H1 (cell line): ENCODE measurements around the gene PPP1R7. TPM values are rescaled to one million over a fixed set of nuclear protein-coding genes. Genes with fewer than 3 reads are reported as not detected.

Experiments used
- CTCF ChIA-PET: fragments of 300-600 bp; sonication (Branson Sonifier 250); formaldehyde crosslinking; loops from one replicate; lab custom pipeline; 2021; ENCODE audit not compliant: partially characterized antibody; lab: Charles Lee
- POLR2A ChIA-PET: fragments of 300-600 bp; sonication (Branson Sonifier 250); formaldehyde crosslinking; loops from one replicate; lab custom pipeline; 2021; ENCODE audit warnings: inconsistent platforms; ENCODE audit not compliant: partially characterized antibody; lab: Charles Lee
- DNase-seq, 2 experiments: peaks; one replicate each; pipeline versions ENCODE4 v3.0.0 to v3.0.0-alpha.2; 2010 to 2022; ENCODE audit warnings: low spot score in 2 of 2, low read depth in 1 of 2, mixed read lengths in 1 of 2
- FAIRE-seq: peaks from 2 replicates; lab custom pipeline; 2011; peaks lifted over from hg19 to GRCh38; lab: Jason Lieb, UNC
- H2AFZ ChIP-seq: 2 replicates; pipeline ENCODE4 v1.8.1; 2012; ENCODE audit warnings: low read length, inconsistent platforms
- H2AK5ac ChIP-seq: 2 replicates; pipeline ENCODE4 v1.6.1; 2013; ENCODE audit warnings: low read depth, low read length
- H2BK120ac ChIP-seq: replicated peaks from 2 replicates; pipeline ENCODE3; 2013; ENCODE audit warnings: low read depth, low read length, inconsistent platforms
- H2BK12ac ChIP-seq: 2 replicates; pipeline ENCODE4 v1.6.1; 2013; ENCODE audit warnings: low read depth, low read length
- H2BK15ac ChIP-seq: 2 replicates; pipeline ENCODE4 v1.6.1; 2013; ENCODE audit warnings: low read length
- H2BK20ac ChIP-seq: 2 replicates; pipeline ENCODE4 v1.6.1; 2013; ENCODE audit warnings: low read length
- H2BK5ac ChIP-seq: 2 replicates; pipeline ENCODE4 v1.6.1; 2013; ENCODE audit warnings: low read depth, low read length
- H3K14ac ChIP-seq: 2 replicates; pipeline ENCODE4 v1.6.1; 2013; ENCODE audit warnings: inconsistent platforms; ENCODE audit not compliant: insufficient read length
- H3K18ac ChIP-seq: 2 replicates; pipeline ENCODE4 v1.6.1; 2013; ENCODE audit warnings: low read length; ENCODE audit errors: extremely low read depth
- H3K23ac ChIP-seq: 2 replicates; pipeline ENCODE4 v1.6.1; 2013; ENCODE audit warnings: inconsistent platforms; ENCODE audit not compliant: insufficient read length
- H3K23me2 ChIP-seq: 2 replicates; pipeline ENCODE4 v1.6.1; 2013; ENCODE audit warnings: low read depth, low read length
- H3K27ac ChIP-seq: 2 replicates; pipeline ENCODE4 v1.6.1; 2011; ENCODE audit warnings: low read depth, low read length, inconsistent platforms
- H3K27me3 ChIP-seq, 4 experiments: replicated peaks in 1 of 4; 1 replicate in 1 of 4; 2 replicates in 3 of 4; pipeline versions ENCODE4 v1.6.1 to v1.8.1; 2011 to 2013; ENCODE audit warnings: low read length in 3 of 4, mild to moderate bottlenecking in 3 of 4, inconsistent platforms in 2 of 4, mixed read lengths in 2 of 4, moderate library complexity in 1 of 4; ENCODE audit not compliant: control insufficient read depth in 3 of 4, insufficient read depth in 3 of 4; ENCODE audit errors: extremely low read depth in 1 of 4
- H3K36me3 ChIP-seq, 4 experiments: 2 replicates each; pipeline versions ENCODE4 v1.6.1 to v1.8.1; 2011 to 2013; ENCODE audit warnings: mild to moderate bottlenecking in 4 of 4, low read length in 3 of 4, moderate library complexity in 2 of 4, control low read depth in 1 of 4, inconsistent platforms in 1 of 4; ENCODE audit not compliant: insufficient read depth in 4 of 4, control insufficient read depth in 2 of 4
- H3K4ac ChIP-seq: replicated peaks from 2 replicates; pipeline ENCODE3; 2013; ENCODE audit warnings: low read length, low read depth, mixed read lengths, inconsistent platforms; ENCODE audit not compliant: insufficient read length
- H3K4me1 ChIP-seq, 4 experiments: replicated peaks in 1 of 4; 1 replicate in 1 of 4; 2 replicates in 3 of 4; pipeline versions ENCODE4 v1.6.1 to v1.8.1; 2011 to 2013; ENCODE audit warnings: low read length in 3 of 4, inconsistent platforms in 2 of 4, mixed read lengths in 1 of 4; ENCODE audit not compliant: insufficient read depth in 4 of 4, control insufficient read depth in 3 of 4
- H3K4me2 ChIP-seq, 2 experiments: 2 replicates each; pipeline versions ENCODE4 v1.6.1 to v1.8.1; 2011 to 2013; ENCODE audit warnings: low read depth in 2 of 2, low read length in 2 of 2, control low read depth in 1 of 2, inconsistent platforms in 1 of 2, mild to moderate bottlenecking in 1 of 2; ENCODE audit not compliant: insufficient read depth in 1 of 2
- H3K4me3 ChIP-seq, 4 experiments: fragments of 200-600, 300-600 bp in 1 of 4; sonication (generic), shearing (Covaris generic), sonication (Bioruptor Twin) in 1 of 4; 2 replicates each; pipeline versions ENCODE4 v1.5.1 to v1.8.1; 2011 to 2016; ENCODE audit warnings: low read length in 4 of 4, low read depth in 3 of 4, control low read depth in 2 of 4, inconsistent platforms in 2 of 4, mild to moderate bottlenecking in 2 of 4, mixed read lengths in 1 of 4, moderate library complexity in 1 of 4; ENCODE audit not compliant: insufficient read depth in 2 of 4; ENCODE audit errors: extremely low read depth in 1 of 4
- H3K56ac ChIP-seq: replicated peaks from 2 replicates; pipeline ENCODE3; 2013; ENCODE audit warnings: low read depth, mild to moderate bottlenecking, mixed read lengths, low read length, inconsistent platforms; ENCODE audit not compliant: insufficient read length
- H3K79me1 ChIP-seq: 2 replicates; pipeline ENCODE4 v1.6.1; 2013; ENCODE audit warnings: low read depth, low read length, control low read depth
- H3K79me2 ChIP-seq, 2 experiments: 2 replicates each; pipeline versions ENCODE4 v1.6.1 to v1.8.1; 2012 to 2013; ENCODE audit warnings: low read length in 2 of 2, mild to moderate bottlenecking in 2 of 2, inconsistent platforms in 1 of 2; ENCODE audit not compliant: insufficient read depth in 2 of 2, control insufficient read depth in 1 of 2
- H3K9ac ChIP-seq, 4 experiments: replicated peaks in 1 of 4; 1 replicate in 1 of 4; 2 replicates in 3 of 4; pipeline versions ENCODE4 v1.6.1 to v1.8.1; 2011 to 2013; ENCODE audit warnings: low read depth in 3 of 4, low read length in 3 of 4, control low read depth in 2 of 4, mild to moderate bottlenecking in 2 of 4, moderate library complexity in 2 of 4, inconsistent platforms in 1 of 4; ENCODE audit errors: extremely low read depth in 1 of 4
- H3K9me3 ChIP-seq, 2 experiments: 2 replicates each; pipeline versions ENCODE4 v1.6.1 to v1.8.1; 2012 to 2013; ENCODE audit warnings: mild to moderate bottlenecking in 2 of 2, moderate library complexity in 2 of 2, control low read depth in 1 of 2, inconsistent platforms in 1 of 2, low read depth in 1 of 2, low read length in 1 of 2, mixed read lengths in 1 of 2; ENCODE audit not compliant: insufficient read depth in 2 of 2
- H4K20me1 ChIP-seq, 2 experiments: replicated peaks in 1 of 2; 2 replicates each; pipeline versions ENCODE3 to v1.8.1; 2011 to 2013; ENCODE audit warnings: inconsistent platforms in 2 of 2, low read length in 2 of 2, mild to moderate bottlenecking in 1 of 2; ENCODE audit not compliant: insufficient read depth in 2 of 2, control insufficient read depth in 1 of 2
- H4K5ac ChIP-seq: 2 replicates; pipeline ENCODE4 v1.6.1; 2013; ENCODE audit warnings: low read length, low read depth, mixed read lengths, inconsistent platforms; ENCODE audit not compliant: insufficient read length
- H4K8ac ChIP-seq: 2 replicates; pipeline ENCODE4 v1.8.0; 2013; ENCODE audit warnings: mild to moderate bottlenecking, moderate library complexity, low read length, inconsistent platforms; ENCODE audit not compliant: insufficient read depth; ENCODE audit errors: extremely low read depth
- H4K91ac ChIP-seq: replicated peaks from 2 replicates; pipeline ENCODE3; 2013; ENCODE audit warnings: low read length, mixed read lengths, inconsistent platforms; ENCODE audit not compliant: insufficient read length
- CEBPB ChIP-seq: IDR thresholded peaks from 2 replicates; pipeline ENCODE4 v1.6.1; 2012; ENCODE audit warnings: low read depth, low read length
- CHD1 ChIP-seq: IDR thresholded peaks from 2 replicates; pipeline ENCODE4 v1.6.1; 2012; ENCODE audit warnings: low read depth, low read length, improper control_type of control experiment
- CTBP2 ChIP-seq: IDR thresholded peaks from 2 replicates; pipeline ENCODE4 v1.7.0; 2011; ENCODE audit warnings: borderline replicate concordance, mild to moderate bottlenecking, moderate library complexity, mixed read lengths, low read length; ENCODE audit not compliant: insufficient read depth, insufficient read length
- GTF2F1 ChIP-seq: IDR thresholded peaks from 2 replicates; pipeline ENCODE4 v1.6.1; 2012; ENCODE audit warnings: low read depth, low read length, improper control_type of control experiment, borderline replicate concordance
- KDM4A ChIP-seq: IDR thresholded peaks from one replicate; pipeline ENCODE4 v1.7.1; 2012; ENCODE audit warnings: low read depth, mild to moderate bottlenecking, moderate library complexity, low read length, inconsistent platforms; ENCODE audit not compliant: severe bottlenecking
- MAX ChIP-seq: IDR thresholded peaks from 2 replicates; pipeline ENCODE4 v1.6.1; 2012; ENCODE audit warnings: inconsistent platforms
- PHF8 ChIP-seq: fragments of 200-600 bp; sonication (generic); conservative IDR thresholded peaks from 2 replicates; pipeline ENCODE4 v1.7.1; 2012; ENCODE audit warnings: low read depth, mild to moderate bottlenecking, inconsistent platforms, low read length, moderate library complexity
- POU5F1 ChIP-seq: IDR thresholded peaks from 2 replicates; pipeline ENCODE4 v1.6.1; 2011; ENCODE audit warnings: low read depth, mild to moderate bottlenecking, low read length, moderate library complexity
- SP4 ChIP-seq: IDR thresholded peaks from 2 replicates; pipeline ENCODE4 v1.6.1; 2012; ENCODE audit warnings: low read length, inconsistent platforms
- WGBS, 2 experiments: shearing (Covaris generic) in 1 of 2; methylation state at CpG; one replicate each; pipeline versions ENCODE4 v1.1.6 to v1.1.7; 2013 to 2015; ENCODE audit warnings: low lambda C conversion rate in 2 of 2, mixed read lengths in 2 of 2, inconsistent platforms in 1 of 2, low coverage in 1 of 2, missing lambda C conversion rate in 1 of 2; ENCODE audit not compliant: insufficient replicate concordance in 2 of 2, insufficient coverage in 1 of 2, insufficient read length in 1 of 2; ENCODE audit errors: extremely low coverage in 1 of 2, missing lambda C conversion rate in 1 of 2; 5-methylcytosine and 5-hydroxymethylcytosine counted together
- polyA plus RNA-seq, 7 experiments: library from polyadenylated mRNA; depleted of rRNA in 3 of 7; stranded (reverse) in 5 of 7; unstranded in 2 of 7; fragments of >200 nt in 5 of 7; fragments of 200-250 nt in 2 of 7; gene quantifications; 1 replicate in 5 of 7; 2 replicates in 1 of 7; 4 replicates in 1 of 7; pipeline versions ENCODE4 v1.2.1 to v1.2.3, GENCODE V29; 2011 to 2013; ENCODE audit warnings: missing spikeins in 2 of 7, mixed read lengths in 2 of 7
- total RNA-seq: library from RNA; stranded (reverse); fragmentation: NEBNext Ultra II Directional; extraction: Animal tissue kit (Norgen Biotek cat#: 25700); gene quantifications from 2 replicates; pipeline ENCODE4 v1.2.1, GENCODE V29; 2021
- TF ChIP-seq, protein P1 (sequence below): IDR thresholded peaks from 2 replicates; pipeline ENCODE4 v1.6.1; 2011; ENCODE audit warnings: low read depth, mild to moderate bottlenecking, low read length; ENCODE audit not compliant: insufficient read depth

Gene PPP1R7
- total and polyA plus RNA-seq, 2 of the 8 experiments (the other 6 are each of a cell fraction or from before 2014, with no cell fraction given), result 22.2 to 64.0 TPM

- Histone ChIP-seq H3K14ac (no peak overlapping the region), H2AK5ac (no peak overlapping the region), H3K56ac (no peak overlapping the region), H2BK12ac (no peak overlapping the region), H4K91ac (no peak overlapping the region), H2BK15ac (no peak overlapping the region), H2BK5ac (no peak overlapping the region), H2AFZ (no peak overlapping the region), H3K4me1 (no peaks in the 10 kb centered on the region), H3K79me2 (no peaks in the 10 kb centered on the region), H3K18ac (no peak overlapping the region)
- TF ChIP-seq SP4 (no peak), KDM4A (no peak), CHD1 (no peak), MAX (no peak), GTF2F1 (no peak), PHF8 (no peak), CEBPB (no peak), CTBP2 (no peak), POU5F1 (no peak)
- TF ChIP-seq, protein P1, sequence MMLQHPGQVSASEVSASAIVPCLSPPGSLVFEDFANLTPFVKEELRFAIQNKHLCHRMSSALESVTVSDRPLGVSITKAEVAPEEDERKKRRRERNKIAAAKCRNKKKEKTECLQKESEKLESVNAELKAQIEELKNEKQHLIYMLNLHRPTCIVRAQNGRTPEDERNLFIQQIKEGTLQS, result no peak
- TF ChIP-seq, all 59 proteins: peak for 0
- 90% methylated on average over 14 of the region's 14 CpGs; no CpG with 5 or more reads in 1 of the 2 experiments for WGBS, 2 experiments
- peaks cover 2 to 21% (median 12%) of the 10 kb centered on the region in 4 experiments; a peak in 7 of 8 replicates for H3K36me3 ChIP-seq
- H3K9me3 ChIP-seq, result no peaks in the 10 kb centered on the region
- no peak overlapping the region for H2BK20ac ChIP-seq
- H3K4ac ChIP-seq, result no peak overlapping the region
- H3K27ac ChIP-seq, result no peak overlapping the region
- H3K27me3 ChIP-seq, result no peaks in the 10 kb centered on the region
- no peak for DNase-seq
- ChIA-PET POLR2A (interaction anchor here (1.0 kb wide), 1 partner anchor 568 kb away, joined by 3 read pairs; no protein-coding TSS in a partner anchor), CTCF (no interaction called here)
- H3K9ac ChIP-seq, result no peak overlapping the region
- no peak overlapping the region for H2BK120ac ChIP-seq
- no peak overlapping the region for H3K4me2 ChIP-seq
- H4K8ac ChIP-seq, result no peak overlapping the region
- no peaks in the 10 kb centered on the region for H3K23me2 ChIP-seq
- H3K23ac ChIP-seq, result no peak overlapping the region
- H3K79me1 ChIP-seq, result no peaks in the 10 kb centered on the region; the same call in 1 of the 2 replicates
- no peak overlapping the region for H4K5ac ChIP-seq
- H4K20me1 ChIP-seq, result peaks cover 0 to 5% of the 10 kb centered on the region in 2 experiments
- no peak for FAIRE-seq
- H3K4me3 ChIP-seq, result no peak overlapping the region
These were observed 17.5 kb upstream of the PPP1R7 start for GRCh38 chr2:241132538-241133435.
